Stimulated activated CD4-positive, alpha-beta T cell treated with anti-CD3 and anti-CD28 coated beads, Interleukin-1b, Interleukin-23, amount 100 ng/mL, for 24 hours (primary cell): Measurements from ENCODE around the gene CACNA2D1.

ENCODE experiments used
- DNase-seq, 4 experiments: peaks; one replicate each; pipeline ENCODE4 v3.0.0-alpha.2; 2020; ENCODE audit warnings: low read depth in 4 of 4, low spot score in 1 of 4

The CACNA2D1 gene

DNA sequence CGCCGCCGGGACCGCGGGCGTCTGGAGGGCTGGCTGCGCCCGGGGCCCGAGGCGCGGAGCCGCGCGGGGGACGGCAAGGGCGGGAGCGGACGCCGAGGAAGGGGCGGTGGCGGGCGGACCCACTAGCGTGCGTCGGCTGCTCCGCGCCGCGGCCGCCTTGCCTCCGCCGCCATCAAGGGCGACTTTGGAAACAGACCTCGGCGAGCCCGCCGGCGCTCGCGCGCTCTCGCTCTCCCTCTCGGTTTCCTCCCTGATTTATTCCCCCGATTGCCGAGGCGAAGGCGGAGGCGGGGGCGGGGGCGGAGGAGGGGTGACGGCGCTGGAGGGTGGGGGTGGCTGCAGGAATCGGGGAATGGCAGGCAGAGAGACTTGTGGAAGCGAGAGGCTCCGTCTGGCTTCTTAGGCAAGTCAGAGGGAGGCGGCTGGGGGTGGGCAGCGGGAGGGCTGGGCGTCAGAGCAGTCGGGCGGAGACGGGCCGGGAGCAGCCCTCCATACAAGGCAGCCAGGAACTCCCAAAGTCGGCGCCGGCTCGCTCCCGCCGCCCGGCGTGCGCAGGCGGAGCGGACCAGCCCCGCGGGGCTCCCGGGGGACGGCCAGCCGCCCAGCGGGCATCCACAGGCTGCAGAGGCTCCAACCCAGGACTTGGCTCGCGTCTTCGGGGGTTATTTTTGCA is at the start of gene CACNA2D1:
Gene CACNA2D1 (minus strand): TSS at position 231 of the 673 bp plus-strand sequence.
- DNase-seq = no peak

DNA sequence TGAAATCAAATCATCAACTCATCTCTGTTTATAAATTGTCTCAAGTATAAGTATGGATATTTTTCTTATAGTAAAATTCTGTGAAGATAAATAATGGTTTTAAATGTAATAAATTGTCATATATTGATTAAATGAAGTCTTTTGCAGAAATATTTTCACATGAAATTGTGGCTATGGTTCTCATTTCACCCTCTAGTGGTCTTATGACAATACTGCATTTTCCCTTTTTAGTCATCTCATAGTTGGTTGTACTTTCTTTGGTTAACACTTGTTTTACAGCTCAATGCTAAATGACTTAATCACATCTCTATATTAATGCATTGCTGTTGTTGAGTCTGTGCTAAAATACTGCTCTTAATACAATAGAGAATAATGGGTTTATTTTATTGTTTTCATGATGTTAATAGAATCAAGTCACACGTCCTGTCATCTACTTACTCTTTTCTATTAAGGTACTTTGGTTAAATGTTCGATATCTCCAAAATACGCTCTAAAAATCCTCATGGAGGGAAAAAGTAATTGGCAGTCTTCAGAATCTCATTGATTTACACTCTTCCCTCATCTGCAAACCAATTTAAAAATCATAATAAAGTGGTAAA is 38.0 kb upstream of the CACNA2D1 start:
- DNase-seq = no peak

DNA sequence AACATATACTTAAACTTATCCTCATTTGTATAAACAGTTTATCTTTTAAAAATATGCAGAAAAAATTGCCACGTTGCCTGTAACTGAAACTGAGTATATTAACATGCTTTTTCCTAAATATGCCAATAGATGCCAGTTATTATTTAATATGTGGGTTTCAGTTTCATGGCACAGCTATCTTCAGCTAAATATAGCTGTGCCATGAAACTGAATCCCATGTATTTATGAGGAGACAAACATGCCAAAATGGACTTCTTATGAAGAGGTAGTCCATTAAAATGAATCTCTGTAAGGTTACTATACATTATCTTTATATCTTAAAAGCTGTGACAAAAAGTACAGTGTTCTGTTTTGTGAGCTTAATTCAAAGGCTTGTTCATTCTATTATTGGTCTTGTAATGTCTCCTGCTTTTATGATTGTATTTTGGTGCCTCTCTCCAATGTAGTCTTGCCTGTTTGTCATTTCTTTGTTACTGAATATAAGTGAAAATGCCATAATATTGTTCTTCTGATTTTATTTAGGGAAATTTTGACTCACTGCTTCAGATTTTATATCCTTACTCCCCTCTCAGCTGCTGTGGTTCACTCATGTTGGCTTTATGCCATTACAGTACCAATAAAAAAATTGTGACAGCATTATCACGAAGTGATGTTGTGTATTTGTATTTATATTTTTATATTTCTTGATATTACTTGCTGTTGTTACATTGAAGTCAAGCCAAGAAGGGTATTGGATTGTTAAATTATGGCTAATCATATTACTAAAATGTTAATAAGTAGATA is 34.3 kb upstream of the CACNA2D1 start:
- DNase-seq = no peak

DNA sequence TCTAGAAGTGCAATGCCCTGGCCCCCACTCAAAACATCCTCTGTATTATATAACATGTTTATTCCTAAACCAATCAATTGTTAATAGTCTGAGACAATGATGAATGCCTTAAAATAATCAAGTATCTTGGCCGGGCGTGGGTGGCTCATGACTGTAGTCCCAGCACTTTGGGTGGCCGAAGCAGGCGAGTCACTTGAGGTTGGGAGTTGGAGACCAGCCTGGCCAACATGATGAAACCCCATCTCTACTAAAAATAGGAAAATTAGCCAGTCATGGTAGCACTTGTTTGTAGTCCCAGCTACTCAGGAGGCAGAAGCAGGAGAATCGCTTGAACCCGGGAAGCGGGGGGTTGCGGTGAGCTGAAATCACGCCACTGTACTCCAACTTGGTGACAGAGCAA is 29.4 kb upstream of the CACNA2D1 start:
- DNase-seq = no peak

DNA sequence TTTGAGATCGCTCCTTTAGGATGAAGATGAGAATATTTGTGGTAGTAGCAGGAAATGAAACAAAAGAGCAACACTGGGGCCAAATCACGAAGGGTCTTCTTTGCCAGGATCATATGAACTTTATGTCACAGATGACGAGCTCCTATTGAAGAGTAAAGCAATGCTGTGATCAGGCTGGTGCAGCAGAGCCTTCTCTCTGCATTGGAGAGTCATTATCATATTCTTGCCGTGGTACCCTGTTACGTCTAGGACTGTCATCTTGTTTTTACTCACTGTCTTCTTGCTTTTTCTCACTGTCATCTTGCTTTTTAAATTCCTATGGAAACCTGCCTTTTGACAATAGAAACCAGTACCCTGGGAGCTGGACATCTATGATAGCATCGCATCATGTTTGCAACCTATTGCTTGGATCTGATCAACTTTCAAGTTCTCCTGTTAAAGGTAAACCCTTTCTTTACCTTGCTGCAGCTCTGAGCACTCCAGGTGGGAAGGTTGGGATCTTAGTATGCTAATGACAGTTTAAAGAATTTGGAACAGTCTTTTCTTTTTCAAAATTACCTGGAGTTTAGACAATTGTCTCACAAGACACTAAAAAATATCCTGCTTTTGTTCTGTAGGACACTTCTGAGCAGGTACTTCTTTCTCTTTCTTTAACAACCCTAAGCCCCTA is 27.9 kb upstream of the CACNA2D1 start:
- DNase-seq = no peak

DNA sequence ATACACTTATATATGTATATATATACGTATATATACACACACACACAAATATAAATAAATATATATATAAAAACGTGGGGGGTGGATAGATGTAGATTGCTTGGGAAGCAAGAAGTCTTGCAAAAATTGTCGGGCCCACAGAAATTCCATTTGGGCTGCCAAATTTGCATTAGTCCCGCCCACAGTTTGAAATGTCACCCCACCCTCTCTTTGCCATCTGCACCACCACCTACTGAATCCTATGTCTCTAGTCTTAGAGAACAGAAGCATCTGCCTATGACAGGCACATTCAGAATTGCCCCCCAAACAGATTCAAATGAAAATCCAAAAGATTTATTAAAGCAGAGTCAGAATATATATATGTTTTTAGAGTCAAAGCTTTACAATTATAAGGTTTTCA is 25.6 kb upstream of the CACNA2D1 start:
- DNase-seq = no peak

DNA sequence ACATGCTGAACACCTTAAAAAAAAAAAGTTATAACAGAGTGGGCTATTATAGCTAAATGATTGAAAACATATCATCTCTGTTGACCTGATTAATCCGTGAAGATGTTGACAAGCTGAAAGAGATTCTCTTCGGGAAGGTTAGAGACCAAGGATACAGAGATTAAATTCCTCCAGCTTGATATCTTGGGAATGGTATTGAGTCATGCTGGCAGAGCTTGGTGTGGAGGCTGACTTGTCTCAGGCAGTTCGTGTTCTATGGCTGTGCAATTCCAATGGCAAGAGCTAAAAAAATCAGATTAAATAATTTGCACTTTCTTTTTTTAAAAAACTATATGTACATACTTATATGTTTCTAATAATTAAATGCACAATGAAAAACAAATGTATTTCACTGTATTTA is 24.9 kb upstream of the CACNA2D1 start:
- no peak for DNase-seq

DNA sequence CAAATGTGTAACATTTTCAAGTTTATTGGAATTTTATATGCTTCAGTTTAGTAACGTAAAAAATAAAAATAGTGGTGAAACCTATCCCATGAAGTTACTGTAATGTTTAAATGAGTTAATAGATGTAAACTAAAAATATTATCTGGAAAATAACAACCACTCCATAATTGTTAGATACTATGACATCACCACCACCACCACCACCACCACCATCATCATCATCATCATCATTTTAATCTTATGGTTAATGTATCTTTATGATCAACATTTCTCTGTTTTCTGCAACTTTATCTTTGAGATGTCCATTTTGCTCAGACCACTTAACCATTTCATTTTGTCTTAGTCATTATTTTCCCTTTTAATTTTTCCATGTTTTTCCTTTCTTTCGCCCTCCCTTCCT is 23.4 kb upstream of the CACNA2D1 start:
- no peak for DNase-seq

DNA sequence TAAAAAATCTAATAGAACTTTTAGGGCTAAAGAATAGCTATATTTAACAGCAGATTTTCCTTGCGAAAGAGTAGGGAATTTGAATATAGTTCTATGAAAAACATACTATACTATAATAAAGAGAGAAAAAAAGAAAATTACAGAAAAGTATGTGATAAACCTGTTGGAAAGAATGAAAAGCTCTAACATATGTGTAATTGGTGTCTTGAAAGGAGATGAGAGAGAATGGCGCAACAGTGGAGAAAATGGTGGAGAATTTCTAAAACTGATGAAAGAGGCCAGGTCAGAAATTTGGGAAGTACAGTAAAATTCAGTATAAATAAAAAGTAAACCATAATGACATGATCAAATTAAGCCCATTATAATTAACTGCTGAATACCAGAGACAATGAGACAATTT is 20.8 kb upstream of the CACNA2D1 start:
- DNase-seq = no peak

DNA sequence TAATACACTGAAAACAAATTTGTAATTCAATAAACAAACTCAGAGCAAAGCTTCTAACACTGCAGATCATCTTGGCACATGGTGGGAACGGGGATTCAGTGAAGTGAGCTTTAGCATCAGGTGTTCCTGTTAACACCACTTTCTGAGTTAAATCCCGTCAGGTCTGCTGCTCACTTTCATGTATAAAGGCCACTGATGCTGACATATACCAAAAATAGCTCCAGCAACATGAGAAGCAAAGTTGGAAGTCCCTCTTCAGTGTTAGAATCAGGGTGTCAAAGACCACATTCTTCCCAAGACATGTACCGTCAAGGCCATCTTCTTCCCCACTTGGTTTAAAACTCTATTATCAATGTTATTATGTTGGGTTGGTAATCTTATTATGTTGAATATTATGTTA is 11.7 kb upstream of the CACNA2D1 start:
- no peak for DNase-seq

DNA sequence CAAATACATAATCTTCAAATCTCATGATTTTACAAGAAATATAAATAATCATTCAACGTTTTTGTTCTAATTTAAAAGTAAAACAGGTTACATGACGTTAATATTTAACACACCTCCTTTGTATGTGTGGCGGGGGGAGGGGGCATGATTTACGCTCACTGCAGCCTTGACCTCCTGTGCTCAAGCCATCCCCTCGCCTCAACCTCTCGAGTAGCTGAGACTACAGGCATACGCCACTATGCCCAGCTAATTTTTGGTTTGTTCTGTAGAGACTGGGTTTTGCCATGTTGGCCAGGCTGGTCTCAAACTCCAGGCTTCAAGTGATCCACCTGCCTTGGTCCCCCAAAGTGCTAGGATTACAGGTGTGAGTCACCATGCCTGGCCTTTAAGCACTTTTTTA is 7.2 kb upstream of the CACNA2D1 start:
- no peak for DNase-seq

DNA sequence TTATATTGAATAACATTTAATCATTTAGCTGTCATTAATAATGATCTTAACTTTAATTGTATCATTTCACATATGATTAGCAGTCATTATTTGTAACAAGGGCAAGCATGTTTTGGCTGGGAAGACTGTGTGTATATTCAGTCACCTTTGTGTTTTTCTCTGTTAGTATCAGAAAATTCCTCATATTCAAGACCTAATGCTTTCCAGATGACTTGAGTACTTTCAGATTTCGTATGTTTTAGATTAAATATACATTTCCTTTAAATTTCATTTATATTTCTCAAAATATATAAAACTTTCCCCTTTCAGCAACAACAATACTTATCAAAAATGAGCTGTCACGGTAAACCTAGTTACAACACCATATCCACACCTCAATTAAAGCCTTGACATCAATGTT is 6.3 kb upstream of the CACNA2D1 start:
- DNase-seq = no peak

DNA sequence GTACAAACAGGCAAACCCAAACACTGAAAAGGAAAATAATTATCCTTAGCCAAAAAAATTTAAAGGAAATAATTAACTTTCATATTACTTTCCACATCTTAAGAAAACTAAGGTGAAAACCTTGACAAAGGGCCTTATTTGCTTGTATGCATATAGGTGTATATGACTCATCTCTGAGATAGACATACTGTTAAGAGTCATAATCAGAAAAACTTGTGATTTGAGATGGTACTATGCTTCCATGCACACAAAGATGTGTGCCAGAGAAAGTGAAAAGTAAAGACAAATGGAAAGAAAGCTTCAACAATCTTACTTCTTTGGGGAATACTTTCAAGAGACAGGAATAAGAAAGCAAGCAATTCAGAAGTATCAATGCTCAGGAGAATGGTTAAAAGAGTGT is 3.3 kb upstream of the CACNA2D1 start:
- no peak for DNase-seq

DNA sequence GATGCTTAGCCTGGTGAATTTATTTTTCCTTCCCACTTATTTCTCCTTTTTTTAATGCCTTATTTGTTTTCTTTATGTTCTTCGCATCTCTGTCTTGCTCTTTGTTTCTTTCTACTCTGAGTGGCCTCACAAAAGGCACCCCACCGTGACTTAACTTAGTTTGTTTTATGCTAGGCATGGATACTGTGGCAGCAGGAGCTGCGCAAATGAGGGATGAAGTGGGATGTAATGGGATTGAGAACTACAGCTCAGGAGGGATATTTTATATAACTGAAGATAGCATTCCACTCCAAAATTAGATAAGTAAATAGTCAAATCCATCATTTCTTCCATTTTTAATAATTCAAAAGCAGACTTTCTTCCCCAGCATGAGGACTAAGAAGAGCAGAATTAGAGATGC is 1.7 kb upstream of the CACNA2D1 start:
- no peak for DNase-seq

DNA sequence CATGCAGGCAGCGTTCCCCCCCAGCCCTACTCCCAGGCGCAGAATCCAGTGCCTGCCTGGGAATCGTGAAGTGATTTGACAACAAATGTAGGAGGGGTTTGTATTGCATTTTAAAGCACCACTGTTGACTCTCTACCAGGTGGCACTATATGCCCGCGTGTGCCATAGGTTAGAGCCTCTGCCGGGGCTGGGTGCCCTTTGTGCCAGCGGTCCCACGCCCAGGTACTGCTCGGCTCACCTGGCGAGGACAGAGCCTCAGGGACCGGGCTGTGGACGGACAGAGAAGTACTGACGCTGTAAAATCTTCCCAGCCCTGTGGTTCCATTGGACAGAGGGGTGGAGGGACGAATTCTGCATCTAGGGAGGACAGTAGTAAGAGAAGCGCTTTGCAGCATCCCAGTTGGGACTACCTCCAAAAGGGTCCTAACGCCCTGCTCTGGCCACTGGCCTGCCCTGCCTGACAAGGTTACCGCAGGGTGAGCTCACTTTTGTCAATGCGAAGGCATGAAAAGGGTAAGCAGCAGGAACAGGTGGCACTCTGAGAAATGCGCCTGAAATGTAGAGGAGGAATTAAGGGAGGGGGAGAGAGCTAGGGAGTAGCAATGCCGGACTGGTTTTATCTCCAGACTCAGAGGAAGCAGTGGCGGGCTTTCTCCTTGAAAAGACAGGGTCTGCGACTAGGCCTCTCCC is 788 bp upstream of the CACNA2D1 start:
- no peak for DNase-seq

DNA sequence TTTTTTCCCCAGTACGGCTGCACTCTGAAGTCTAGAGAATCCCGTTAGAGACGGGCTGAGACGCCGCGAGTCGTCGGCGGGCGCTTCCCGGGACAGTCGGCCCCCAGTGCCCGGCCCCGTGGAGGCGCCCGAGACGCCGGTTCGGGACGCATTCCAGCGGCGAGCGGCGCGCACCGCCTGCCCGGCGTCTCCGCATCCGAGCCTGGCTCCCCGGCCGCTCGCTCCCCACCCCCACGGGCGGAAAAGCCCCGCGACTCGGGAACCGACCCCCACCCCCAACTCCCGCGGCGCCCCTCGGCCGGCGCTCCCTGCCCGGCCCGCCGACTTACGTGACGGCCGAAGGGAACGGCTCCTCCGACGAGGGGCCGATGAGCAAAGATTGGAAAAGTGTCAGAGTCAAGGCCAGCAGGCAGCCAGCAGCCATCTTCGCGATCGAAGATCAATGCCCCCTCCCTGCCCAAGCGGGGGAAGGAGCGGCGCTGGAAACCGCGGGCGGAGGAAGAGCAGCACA is 486 bp downstream of the CACNA2D1 start:
- DNase-seq = no peak

DNA sequence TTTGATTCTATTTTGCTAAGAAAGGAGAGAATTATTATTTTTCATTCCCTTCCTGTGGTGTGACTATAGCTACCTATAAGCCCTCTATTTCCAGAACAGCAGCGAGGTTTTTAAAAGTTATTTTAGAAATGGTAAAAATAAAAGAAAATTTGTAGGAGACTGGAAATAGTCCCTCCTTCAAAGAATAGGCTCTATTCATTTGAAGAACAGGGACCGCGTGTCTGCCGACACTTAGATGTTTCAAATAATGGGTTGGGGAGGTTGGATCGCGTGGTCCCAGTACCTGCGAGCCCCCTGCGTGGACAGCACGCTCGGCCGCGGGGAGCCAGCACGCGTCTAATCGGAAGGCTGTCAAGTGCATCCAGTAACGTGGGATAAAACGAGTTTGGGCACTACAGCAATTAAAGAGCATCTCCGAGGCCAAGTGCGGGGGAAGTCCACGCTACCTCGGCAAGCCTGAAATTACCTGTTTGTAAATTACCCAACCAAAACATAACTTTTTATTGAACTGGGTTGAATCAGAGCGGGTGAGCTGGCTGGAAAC is 1.0 kb downstream of the CACNA2D1 start:
- no peak for DNase-seq

DNA sequence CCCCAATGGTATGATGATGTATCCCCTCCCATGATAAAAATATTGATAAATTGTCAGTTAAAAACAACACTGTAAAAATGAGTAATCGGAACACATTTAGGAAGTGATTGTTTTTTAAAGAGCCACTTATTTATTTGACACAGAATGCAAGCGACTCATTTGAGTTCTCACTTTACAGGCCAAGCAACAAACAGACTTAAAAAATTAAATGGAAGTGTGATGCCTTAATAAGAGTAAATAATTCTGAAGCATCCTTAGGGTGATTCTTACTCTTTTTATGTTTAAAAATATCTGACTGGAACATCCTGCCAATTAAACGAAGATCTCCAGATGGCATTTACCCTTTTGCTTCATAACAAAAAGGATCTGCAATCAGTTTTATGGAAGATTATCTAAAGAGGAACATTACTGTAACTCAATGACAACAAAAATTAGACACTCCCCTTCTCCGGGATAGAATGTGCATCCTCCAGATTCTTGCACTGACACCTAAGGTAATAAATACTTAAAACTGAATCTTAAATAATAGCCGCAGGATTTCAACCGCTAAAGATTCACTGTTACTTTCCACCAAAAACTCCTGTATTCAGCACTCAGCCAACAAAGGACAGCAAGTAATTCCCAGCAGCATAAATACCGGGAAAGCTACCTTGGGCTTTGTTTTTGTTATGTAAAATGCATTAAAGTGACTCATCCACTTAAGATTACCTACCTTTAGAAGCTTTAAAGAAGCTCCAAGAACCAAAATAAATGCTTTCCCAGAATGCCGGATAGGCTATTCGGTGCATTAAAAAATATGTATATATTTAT is 1.7 kb downstream of the CACNA2D1 start:
- no peak for DNase-seq

DNA sequence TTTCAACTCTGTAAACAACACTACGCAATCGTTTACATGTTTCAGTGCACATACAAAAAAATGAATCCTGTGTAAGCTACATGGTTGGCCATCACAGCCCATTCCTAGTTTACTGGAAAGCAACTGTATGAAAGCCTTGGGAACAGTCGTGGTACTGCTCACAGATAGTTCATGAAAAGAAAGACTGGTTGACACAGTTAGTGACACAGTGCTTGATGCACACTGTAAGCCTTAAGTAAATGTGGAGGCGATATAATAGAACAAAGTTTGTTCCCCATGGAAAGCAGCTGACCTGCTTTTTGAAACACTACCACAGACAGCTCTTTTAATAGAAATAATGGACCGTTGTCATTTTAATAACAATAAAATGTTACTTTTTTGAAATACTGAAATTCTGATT is 5.1 kb downstream of the CACNA2D1 start:
- no peak for DNase-seq

DNA sequence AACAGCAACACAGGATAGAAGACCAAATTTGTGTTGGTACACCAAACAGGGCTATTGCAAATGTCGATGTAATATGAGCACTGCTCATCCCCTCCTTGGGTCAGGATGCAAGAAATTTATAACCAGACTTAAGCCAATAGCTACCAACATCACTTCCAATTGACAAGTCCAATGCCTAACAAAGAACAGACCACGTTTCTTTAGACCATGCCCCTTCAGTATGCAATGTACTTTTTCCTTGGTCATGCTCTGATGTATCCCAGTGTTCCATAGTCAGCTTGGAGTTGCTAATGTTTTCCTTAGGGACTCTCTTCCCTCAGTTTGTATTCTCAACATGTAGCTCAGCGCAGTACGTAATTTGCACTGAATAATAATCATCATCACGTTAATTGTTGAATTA is 7.8 kb downstream of the CACNA2D1 start:
- no peak for DNase-seq
